ENCODE data around the gene PDE4B.

GRCh38 chr1:66381621-66382275 lies 589.1 kb downstream of the PDE4B start:
- TF ChIP-seq CTCF (IDR thresholded peaks at IDR 0.05; ENCODE audit: low read length): no peak
- no peak for TF ChIP-seq EZH2 (IDR thresholded peaks at IDR 0.05; ENCODE audit: borderline replicate concordance, low read length)
